ENCODE data around the gene AXIN1. TPM values are rescaled to one million over a fixed set of nuclear protein-coding genes. Genes with fewer than 3 reads are reported as not detected.

The AXIN1 gene
- total RNA-seq, 1 donor from 2014 or later: 27.0 TPM

DNA sequence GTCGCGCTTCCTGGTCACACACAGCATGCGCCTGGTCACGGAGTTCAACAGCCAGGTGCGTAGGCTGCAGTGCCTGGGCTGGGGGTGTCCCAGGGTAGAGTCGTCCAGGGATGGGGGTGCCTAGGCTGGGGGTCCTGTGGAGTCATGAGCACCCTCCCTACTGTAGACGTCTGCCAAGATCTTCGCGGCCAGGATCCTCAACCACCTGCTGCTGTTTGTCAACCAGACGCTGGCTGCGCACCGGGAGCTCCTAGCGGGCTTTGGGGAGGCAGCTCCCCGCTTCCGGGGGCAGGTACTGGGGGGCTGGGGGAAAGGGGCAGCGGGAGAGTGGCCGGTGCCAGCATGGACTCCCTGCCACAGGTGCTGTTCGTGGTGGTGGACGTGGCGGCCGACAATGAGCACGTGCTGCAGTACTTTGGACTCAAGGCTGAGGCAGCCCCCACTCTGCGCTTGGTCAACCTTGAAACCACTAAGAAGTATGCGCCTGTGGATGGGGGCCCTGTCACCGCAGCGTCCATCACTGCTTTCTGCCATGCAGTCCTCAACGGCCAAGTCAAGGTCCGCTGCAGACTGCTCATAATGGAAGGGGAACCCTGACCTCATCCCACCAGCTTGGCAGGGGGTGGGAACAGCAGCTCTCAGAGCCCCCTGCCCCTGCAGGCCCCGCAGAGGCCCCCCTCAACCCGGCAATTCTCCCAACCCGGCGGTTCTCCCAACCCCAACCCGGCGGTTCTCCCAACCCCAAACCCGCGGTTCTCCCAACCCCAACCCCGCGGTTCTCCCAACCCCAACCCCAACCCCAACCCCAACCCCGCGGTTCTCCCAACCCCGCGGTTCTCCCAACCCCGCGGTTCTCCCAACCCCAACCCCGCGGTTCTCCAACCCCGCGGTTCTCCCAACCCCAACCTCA, 67.1 kb downstream of the AXIN1 start:
- no peaks in the 10 kb centered on the region for H3K9me3 ChIP-seq (ENCODE audit: insufficient read depth, low read depth, low read length)
- H4K20me1 ChIP-seq (ENCODE audit: insufficient read depth, low read length): no peaks in the 10 kb centered on the region
- H3K27me3 ChIP-seq (ENCODE audit: insufficient read depth, low read length): peaks cover 2% of the 10 kb centered on the region
- no peak overlapping the region for H3K4me3 ChIP-seq (ENCODE audit: insufficient read depth, low read depth, low read length)
- H3K79me2 ChIP-seq (ENCODE audit: insufficient read depth, low read length): no peaks in the 10 kb centered on the region
- no peak overlapping the region for H3K27ac ChIP-seq (ENCODE audit: low read depth, low read length)
- no peaks in the 10 kb centered on the region for H3K9me3 Mint-ChIP-seq (ENCODE audit: unreplicated experiment)
- H3K4me1 ChIP-seq (ENCODE audit: insufficient read depth, low read length): no peaks in the 10 kb centered on the region
- no peak overlapping the region for H3K27ac Mint-ChIP-seq (ENCODE audit: unreplicated experiment)
- H3K9ac ChIP-seq (ENCODE audit: low read length): no peak overlapping the region
- FAIRE-seq (no peak), DNase-seq (ENCODE audit: low read depth) (no peak)
- TF ChIP-seq, protein P1, sequence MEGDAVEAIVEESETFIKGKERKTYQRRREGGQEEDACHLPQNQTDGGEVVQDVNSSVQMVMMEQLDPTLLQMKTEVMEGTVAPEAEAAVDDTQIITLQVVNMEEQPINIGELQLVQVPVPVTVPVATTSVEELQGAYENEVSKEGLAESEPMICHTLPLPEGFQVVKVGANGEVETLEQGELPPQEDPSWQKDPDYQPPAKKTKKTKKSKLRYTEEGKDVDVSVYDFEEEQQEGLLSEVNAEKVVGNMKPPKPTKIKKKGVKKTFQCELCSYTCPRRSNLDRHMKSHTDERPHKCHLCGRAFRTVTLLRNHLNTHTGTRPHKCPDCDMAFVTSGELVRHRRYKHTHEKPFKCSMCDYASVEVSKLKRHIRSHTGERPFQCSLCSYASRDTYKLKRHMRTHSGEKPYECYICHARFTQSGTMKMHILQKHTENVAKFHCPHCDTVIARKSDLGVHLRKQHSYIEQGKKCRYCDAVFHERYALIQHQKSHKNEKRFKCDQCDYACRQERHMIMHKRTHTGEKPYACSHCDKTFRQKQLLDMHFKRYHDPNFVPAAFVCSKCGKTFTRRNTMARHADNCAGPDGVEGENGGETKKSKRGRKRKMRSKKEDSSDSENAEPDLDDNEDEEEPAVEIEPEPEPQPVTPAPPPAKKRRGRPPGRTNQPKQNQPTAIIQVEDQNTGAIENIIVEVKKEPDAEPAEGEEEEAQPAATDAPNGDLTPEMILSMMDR (IDR thresholded peaks at IDR 0.05; ENCODE audit: insufficient read depth, low read depth, low read length): no peak
- no peak for TF ChIP-seq EZH2 (IDR thresholded peaks at IDR 0.05; ENCODE audit: insufficient read depth, low read length)
- no peak overlapping the region for H2AFZ ChIP-seq (ENCODE audit: low read depth, low read length)
- no peaks in the 10 kb centered on the region for H3K27me3 Mint-ChIP-seq (ENCODE audit: low read depth, unreplicated experiment)
- H3K4me1 Mint-ChIP-seq (ENCODE audit: low read depth, unreplicated experiment): no peaks in the 10 kb centered on the region
- H3K36me3 Mint-ChIP-seq (ENCODE audit: low read depth, unreplicated experiment): peaks cover 5% of the 10 kb centered on the region
- H3K36me3 ChIP-seq (ENCODE audit: insufficient read depth, low read length): no peaks in the 10 kb centered on the region
- no peak overlapping the region for H3K4me2 ChIP-seq (ENCODE audit: low read length)
- H3K4me3 Mint-ChIP-seq (ENCODE audit: unreplicated experiment): no peak overlapping the region

DNA sequence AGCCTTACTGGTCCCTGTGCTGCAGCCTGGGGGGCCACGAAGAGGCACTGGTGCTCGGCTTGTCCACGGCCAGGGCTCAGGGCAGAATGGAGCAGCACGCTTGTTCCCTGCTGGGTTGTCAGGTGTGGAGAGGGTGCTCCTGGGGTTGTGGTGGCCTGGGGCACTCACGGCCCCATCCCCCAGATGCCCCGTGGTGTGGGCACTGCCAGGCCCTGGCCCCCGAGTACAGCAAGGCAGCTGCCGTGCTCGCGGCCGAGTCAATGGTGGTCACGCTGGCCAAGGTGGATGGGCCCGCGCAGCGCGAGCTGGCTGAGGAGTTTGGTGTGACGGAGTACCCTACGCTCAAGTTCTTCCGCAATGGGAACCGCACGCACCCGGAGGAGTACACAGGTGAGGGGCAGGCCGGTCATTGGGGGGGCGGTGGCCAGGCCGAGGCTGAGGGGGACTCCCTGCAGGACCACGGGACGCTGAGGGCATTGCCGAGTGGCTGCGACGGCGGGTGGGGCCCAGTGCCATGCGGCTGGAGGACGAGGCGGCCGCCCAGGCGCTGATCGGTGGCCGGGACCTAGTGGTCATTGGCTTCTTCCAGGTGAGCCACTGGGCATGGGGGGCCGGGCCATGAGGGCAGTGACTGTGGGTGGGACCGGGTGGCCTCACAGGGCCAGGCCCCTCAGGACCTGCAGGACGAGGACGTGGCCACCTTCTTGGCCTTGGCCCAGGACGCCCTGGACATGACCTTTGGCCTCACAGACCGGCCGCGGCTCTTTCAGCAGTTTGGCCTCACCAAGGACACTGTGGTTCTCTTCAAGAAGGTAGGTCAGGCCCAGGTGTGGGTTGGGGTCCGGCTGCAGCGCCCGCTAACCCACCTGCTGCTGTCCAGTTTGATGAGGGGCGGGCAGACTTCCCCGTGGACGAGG, 68.1 kb downstream of the AXIN1 start:
- no peaks in the 10 kb centered on the region for H3K27me3 Mint-ChIP-seq (ENCODE audit: low read depth, unreplicated experiment)

More for the DNA sequence above, 68.1 kb downstream of the AXIN1 start:
- Histone ChIP-seq H3K4me2 (ENCODE audit: low read length) (no peak overlapping the region), H3K36me3 (ENCODE audit: insufficient read depth, low read length) (no peaks in the 10 kb centered on the region), H4K20me1 (ENCODE audit: insufficient read depth, low read length) (no peaks in the 10 kb centered on the region), H3K27ac (ENCODE audit: low read depth, low read length) (no peak overlapping the region), H3K27me3 (ENCODE audit: insufficient read depth, low read length) (peaks cover 5% of the 10 kb centered on the region), H3K9ac (ENCODE audit: low read length) (no peak overlapping the region), H3K4me3 (ENCODE audit: insufficient read depth, low read depth, low read length) (no peak overlapping the region), H3K4me1 (ENCODE audit: insufficient read depth, low read length) (no peaks in the 10 kb centered on the region), H3K79me2 (ENCODE audit: insufficient read depth, low read length) (no peaks in the 10 kb centered on the region), H2AFZ (ENCODE audit: low read depth, low read length) (no peak overlapping the region), H3K9me3 (ENCODE audit: insufficient read depth, low read depth, low read length) (no peaks in the 10 kb centered on the region)
- Mint-ChIP-seq H3K4me3 (ENCODE audit: unreplicated experiment) (no peak overlapping the region), H3K27ac (ENCODE audit: unreplicated experiment) (no peak overlapping the region), H3K9me3 (ENCODE audit: unreplicated experiment) (no peaks in the 10 kb centered on the region), H3K4me1 (ENCODE audit: low read depth, unreplicated experiment) (no peaks in the 10 kb centered on the region), H3K36me3 (ENCODE audit: low read depth, unreplicated experiment) (peaks cover 5% of the 10 kb centered on the region)
- DNase-seq (ENCODE audit: low read depth): no peak
- FAIRE-seq: no peak
- no peak for TF ChIP-seq EZH2 (IDR thresholded peaks at IDR 0.05; ENCODE audit: insufficient read depth, low read length)
- TF ChIP-seq, protein P1 (IDR thresholded peaks at IDR 0.05; ENCODE audit: insufficient read depth, low read depth, low read length): no peak
